ENCODE measurements around the gene CWC15. TPM values are rescaled to one million over a fixed set of nuclear protein-coding genes. Genes with fewer than 3 reads are reported as not detected.
"Not testable (repeated sequence)": the region's sequence is repeated elsewhere in the genome, so short reads cannot be mapped to it uniquely, and the experiment has no call there.

The CWC15 gene
- total and polyA plus RNA-seq, 3 experiments from 2014 or later = 60.3 to 100 (median 96.6) TPM

DNA sequence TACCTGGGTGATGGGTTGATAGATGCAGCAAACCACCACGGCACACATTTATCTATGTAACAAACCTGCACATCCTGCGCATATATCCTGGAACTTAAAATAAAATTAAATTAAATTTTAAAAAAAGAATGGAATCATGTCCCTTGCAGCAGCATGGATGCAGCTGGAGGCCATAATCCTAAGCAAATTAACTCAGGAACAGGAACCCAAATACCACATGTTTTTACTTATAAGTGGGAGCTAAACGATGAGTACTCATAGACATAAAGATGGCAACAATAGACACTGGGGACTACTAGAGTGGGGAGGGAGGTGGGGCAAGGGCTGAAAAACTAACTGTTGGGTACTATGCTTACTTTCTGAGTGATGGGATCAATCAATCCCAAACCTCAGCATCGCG is 40.9 kb downstream of the CWC15 start:
- DNase-seq = no peak
- Mint-ChIP-seq H3K9me3 (no peaks in the 10 kb centered on the region), H3K27ac (no peak overlapping the region), H3K4me3 (no peak overlapping the region), H3K27me3 (peaks cover 7 to 21% of the 10 kb centered on the region in 2 donors), H3K4me1 (peaks cover 20 to 26% (median 21%) of the 10 kb centered on the region in 3 donors), H3K36me3 (peaks cover 0 to 9% (median 2%) of the 10 kb centered on the region in 3 donors)
- H3K4me3 ChIP-seq (ENCODE audit: low read length) = no peak overlapping the region
- ChIA-PET CTCF (interaction anchor here (1.2 kb wide), 1 partner anchor 9 kb away, joined by 3 read pairs; no protein-coding TSS in a partner anchor), POLR2A (no interaction called here)
- H3K4me1 ChIP-seq (ENCODE audit: insufficient read depth, low read length) = peaks cover 44% of the 10 kb centered on the region
- no peak overlapping the region for H3K27ac ChIP-seq (ENCODE audit: low read depth, low read length)
- H3K9me3 ChIP-seq (ENCODE audit: low read length) = no peaks in the 10 kb centered on the region
- H3K36me3 ChIP-seq (ENCODE audit: insufficient read depth, low read length) = no peaks in the 10 kb centered on the region
- H3K27me3 ChIP-seq (ENCODE audit: insufficient read depth, low read length, poor library complexity, severe bottlenecking) = no peaks in the 10 kb centered on the region

DNA sequence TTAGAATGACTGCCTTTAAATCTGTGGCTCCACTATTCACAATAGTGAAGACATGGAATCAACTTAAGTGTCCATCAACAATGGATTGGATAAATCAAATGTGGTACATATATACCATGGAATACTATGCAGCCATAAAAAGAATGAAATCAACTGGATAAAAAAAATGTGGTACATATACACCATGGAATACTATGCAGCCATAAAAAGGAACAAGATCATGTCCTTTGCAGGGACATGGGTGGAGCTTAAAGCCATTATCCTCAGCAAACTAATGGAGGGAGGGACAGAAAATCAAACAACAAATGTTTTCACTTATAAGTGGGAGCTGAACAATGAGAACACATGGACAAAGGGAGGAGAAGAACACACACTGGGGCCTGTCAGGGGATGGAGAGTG is 41.3 kb downstream of the CWC15 start:
- H3K9me3 Mint-ChIP-seq; H3K27ac ChIP-seq (ENCODE audit: low read depth, low read length); H3K9me3 ChIP-seq (ENCODE audit: low read length); H3K4me3 Mint-ChIP-seq; H3K36me3 Mint-ChIP-seq; DNase-seq; H3K36me3 ChIP-seq (ENCODE audit: insufficient read depth, low read length); POLR2A ChIA-PET; H3K4me3 ChIP-seq (ENCODE audit: low read length); H3K27ac Mint-ChIP-seq; H3K27me3 ChIP-seq (ENCODE audit: insufficient read depth, low read length, poor library complexity, severe bottlenecking): not testable (repeated sequence)
- CTCF ChIA-PET = interaction anchor here (1.2 kb wide), 1 partner anchor 10 kb away, joined by 3 read pairs; no protein-coding TSS in a partner anchor
- H3K4me1 ChIP-seq (ENCODE audit: insufficient read depth, low read length) = peaks cover 44% of the 10 kb centered on the region
- Mint-ChIP-seq H3K27me3 (peaks cover 7 to 21% of the 10 kb centered on the region in 2 donors), H3K4me1 (peaks cover 20 to 26% (median 21%) of the 10 kb centered on the region in 3 donors)

DNA sequence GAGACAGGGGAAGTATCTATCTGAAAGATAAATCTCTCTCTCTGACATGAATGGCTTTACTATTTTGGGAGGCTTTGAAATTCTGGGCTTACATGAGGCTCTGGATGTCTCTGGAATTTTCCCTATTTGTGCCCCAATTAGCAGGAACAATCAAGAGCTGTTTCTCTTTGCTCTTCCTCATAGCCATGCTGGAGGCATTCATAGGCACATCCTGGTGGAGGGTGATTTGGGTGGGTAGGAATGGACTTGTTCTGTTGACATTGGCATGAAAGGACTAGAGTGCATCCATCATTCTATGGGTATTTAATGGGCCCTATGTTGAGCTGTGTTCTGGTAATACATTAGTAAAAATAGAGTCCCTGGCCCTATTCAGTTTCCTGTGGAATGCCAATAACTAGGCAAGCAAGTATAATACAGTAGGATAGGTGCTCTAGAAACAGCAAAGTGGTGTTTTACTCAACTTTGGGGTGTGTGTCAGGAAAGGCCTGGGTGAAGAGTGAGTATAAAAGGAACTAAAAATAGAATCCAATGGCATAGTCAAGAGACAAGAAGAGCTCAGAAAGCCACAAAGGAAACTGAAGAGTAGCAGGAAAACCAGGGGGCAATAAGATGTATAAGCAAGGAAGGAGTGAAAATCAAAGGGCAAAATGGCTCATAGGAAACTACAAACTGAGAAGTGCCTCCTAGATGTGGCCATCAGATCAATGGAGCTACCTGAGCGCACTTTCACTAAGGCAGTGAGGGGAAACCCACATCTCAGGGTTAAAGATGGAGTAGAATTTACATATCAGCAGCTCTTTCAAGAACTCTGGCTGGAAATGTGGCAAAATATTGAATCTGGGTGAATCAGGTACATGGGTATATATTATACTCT is 45.0 kb downstream of the CWC15 start:
- H3K27me3 ChIP-seq (ENCODE audit: insufficient read depth, low read length, poor library complexity, severe bottlenecking) = no peaks in the 10 kb centered on the region
- H3K36me3 ChIP-seq (ENCODE audit: insufficient read depth, low read length) = no peaks in the 10 kb centered on the region
- Mint-ChIP-seq H3K27me3 (peaks cover 7 to 21% of the 10 kb centered on the region in 2 donors), H3K36me3 (peaks cover 0 to 19% (median 2%) of the 10 kb centered on the region in 3 donors), H3K4me3 (no peak overlapping the region), H3K4me1 (peaks cover 24 to 42% (median 29%) of the 10 kb centered on the region in 3 donors), H3K27ac (peak overlapping the region in 1 of 8 donors; percentile 3), H3K9me3 (peaks cover 0 to 6% (median 0%) of the 10 kb centered on the region in 5 donors)
- no peaks in the 10 kb centered on the region for H3K9me3 ChIP-seq (ENCODE audit: low read length)
- ChIA-PET CTCF (no interaction called here), POLR2A (interaction anchor here (0.5 kb wide), 1 partner anchor 1731 kb away, joined by 3 read pairs; no protein-coding TSS in a partner anchor)
- H3K27ac ChIP-seq (ENCODE audit: low read depth, low read length) = no peak overlapping the region
- peaks cover 44% of the 10 kb centered on the region for H3K4me1 ChIP-seq (ENCODE audit: insufficient read depth, low read length)
- DNase-seq = no peak
- H3K4me3 ChIP-seq (ENCODE audit: low read length) = no peak overlapping the region

DNA sequence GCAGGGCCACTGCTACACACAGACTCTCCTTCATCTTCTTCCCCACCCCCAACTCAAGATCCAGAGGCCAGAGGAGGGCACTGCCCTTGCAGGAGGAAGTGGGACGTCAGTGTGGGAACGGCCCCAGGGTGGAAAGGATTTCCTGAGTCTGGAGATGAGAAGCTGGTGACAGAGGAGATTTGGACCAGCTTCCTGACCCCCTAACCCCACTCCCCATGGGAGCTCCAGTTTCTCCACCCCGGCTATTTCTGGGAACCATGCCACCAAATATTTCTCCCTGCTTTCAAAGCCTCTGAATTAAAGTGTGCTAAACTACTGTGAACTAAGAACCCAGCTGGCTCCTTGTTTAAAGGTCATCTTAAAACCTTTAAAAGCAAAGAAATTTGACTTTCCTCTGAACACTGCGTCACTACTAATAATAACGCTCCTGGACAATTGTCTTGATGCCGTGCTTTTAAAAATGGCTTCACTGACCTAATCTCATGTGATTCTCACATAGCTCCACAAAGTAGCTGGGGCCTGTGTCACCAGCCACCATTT is 46.6 kb downstream of the CWC15 start:
- no peak overlapping the region for H3K27ac ChIP-seq (ENCODE audit: low read depth, low read length)

DNA sequence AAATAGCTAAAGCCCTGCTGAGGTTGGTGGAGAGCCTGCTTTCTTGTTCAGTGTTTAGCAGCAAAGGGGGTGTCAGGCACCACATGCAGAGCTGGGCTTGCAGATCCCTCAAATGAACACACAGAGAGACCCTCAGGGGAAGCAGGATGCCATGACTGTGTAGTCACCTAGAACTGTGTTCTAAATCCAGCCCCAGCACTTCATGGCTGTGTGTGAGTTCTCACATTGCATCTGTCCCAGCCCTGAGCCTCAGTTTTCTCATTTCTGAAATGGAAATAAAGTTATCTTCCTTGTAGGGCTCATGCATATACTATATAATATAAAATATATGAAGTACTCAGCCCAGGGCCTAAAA is 47.1 kb downstream of the CWC15 start:
- Histone ChIP-seq H3K27ac (ENCODE audit: low read depth, low read length) (no peak overlapping the region), H3K4me1 (ENCODE audit: insufficient read depth, low read length) (peaks cover 39% of the 10 kb centered on the region), H3K36me3 (ENCODE audit: insufficient read depth, low read length) (no peaks in the 10 kb centered on the region), H3K4me3 (ENCODE audit: low read length) (no peak overlapping the region), H3K9me3 (ENCODE audit: low read length) (no peaks in the 10 kb centered on the region), H3K27me3 (ENCODE audit: insufficient read depth, low read length, poor library complexity, severe bottlenecking) (no peaks in the 10 kb centered on the region)
- ChIA-PET POLR2A (no interaction called here), CTCF (interaction anchor here (0.6 to 2.3 kb wide), 3 partner anchors 9 to 408 kb away, joined by 3 to 6 read pairs (median 3); no protein-coding TSS in a partner anchor)
- no peak for DNase-seq
- H3K27ac Mint-ChIP-seq = peak overlapping the region in 6 of 8 donors; percentile 67 to 96 (median 88)
- H3K4me3 Mint-ChIP-seq = no peak overlapping the region
- H3K27me3 Mint-ChIP-seq = peaks cover 7 to 27% of the 10 kb centered on the region in 2 donors
- H3K4me1 Mint-ChIP-seq = peaks cover 24 to 44% (median 32%) of the 10 kb centered on the region in 3 donors
- H3K36me3 Mint-ChIP-seq = peaks cover 0 to 25% (median 3%) of the 10 kb centered on the region in 3 donors
- peaks cover 0 to 8% (median 0%) of the 10 kb centered on the region in 5 donors for H3K9me3 Mint-ChIP-seq

More for the DNA sequence above, 46.6 kb downstream of the CWC15 start:
- H3K9me3 ChIP-seq (ENCODE audit: low read length) = no peaks in the 10 kb centered on the region
- H3K27me3 ChIP-seq (ENCODE audit: insufficient read depth, low read length, poor library complexity, severe bottlenecking) = no peaks in the 10 kb centered on the region
- no peak overlapping the region for H3K4me3 ChIP-seq (ENCODE audit: low read length)
- H3K4me1 ChIP-seq (ENCODE audit: insufficient read depth, low read length) = peaks cover 39% of the 10 kb centered on the region
- Mint-ChIP-seq H3K4me1 (peaks cover 24 to 44% (median 32%) of the 10 kb centered on the region in 3 donors), H3K27ac (peak overlapping the region in 2 of 8 donors; percentile 30 to 78), H3K4me3 (no peak overlapping the region), H3K9me3 (peaks cover 0 to 6% (median 0%) of the 10 kb centered on the region in 5 donors), H3K36me3 (peaks cover 0 to 20% (median 3%) of the 10 kb centered on the region in 3 donors), H3K27me3 (peaks cover 7 to 21% of the 10 kb centered on the region in 2 donors)
- CTCF ChIA-PET = interaction anchor here (1.3 to 2.3 kb wide), 2 partner anchors 8 to 10 kb away, joined by 4 to 6 read pairs; no protein-coding TSS in a partner anchor
- DNase-seq = no peak
- H3K36me3 ChIP-seq (ENCODE audit: insufficient read depth, low read length) = no peaks in the 10 kb centered on the region
- POLR2A ChIA-PET = interaction anchor here (0.7 kb wide), 1 partner anchor 246 kb away, joined by 3 read pairs; no protein-coding TSS in a partner anchor

DNA sequence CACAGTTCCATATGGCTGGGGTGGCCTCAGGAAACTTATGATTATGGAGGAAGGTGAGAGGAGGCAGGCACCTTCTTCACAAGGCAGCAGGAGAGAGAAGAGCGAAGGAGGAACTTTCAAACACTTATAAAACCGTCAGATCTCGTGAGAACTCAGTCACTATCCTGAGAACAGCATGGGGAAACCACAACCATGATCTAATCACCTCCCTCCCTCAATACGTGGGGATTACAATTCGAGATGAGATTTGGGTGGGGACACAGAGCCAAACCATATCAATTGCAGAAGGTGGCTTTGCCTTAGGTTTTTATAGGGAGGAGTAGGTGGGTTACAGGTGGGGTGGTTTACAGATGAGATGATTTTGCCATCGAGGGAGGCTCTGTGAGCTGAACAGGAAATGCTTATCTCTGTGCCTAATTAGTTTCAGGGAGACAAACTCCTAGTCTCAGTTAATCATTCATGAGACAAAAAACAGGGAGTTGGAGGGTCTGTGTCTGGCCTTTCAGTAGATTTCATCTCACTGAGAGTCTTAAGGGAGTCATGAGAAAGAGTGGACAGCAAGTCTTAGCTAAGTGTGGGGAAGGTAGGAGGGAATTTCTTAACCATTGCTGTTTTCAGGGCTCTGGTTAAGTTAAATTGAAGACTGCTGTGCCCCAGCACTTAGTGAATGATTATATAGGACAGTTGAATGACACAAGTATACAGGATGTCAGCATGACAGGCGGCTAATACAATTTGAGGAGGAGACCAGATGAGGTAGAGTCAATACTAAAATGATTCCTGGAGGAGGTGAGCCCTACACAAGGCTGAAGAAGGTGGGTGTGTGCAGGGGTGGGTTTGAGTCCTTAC is 47.7 kb downstream of the CWC15 start:
- peaks cover 24 to 44% (median 32%) of the 10 kb centered on the region in 3 donors for H3K4me1 Mint-ChIP-seq
- no peak for DNase-seq
- H3K36me3 Mint-ChIP-seq = peaks cover 0 to 30% (median 3%) of the 10 kb centered on the region in 3 donors
- no peaks in the 10 kb centered on the region for H3K36me3 ChIP-seq (ENCODE audit: insufficient read depth, low read length)
- H3K9me3 Mint-ChIP-seq = peaks cover 0 to 8% (median 0%) of the 10 kb centered on the region in 5 donors
- no peak overlapping the region for H3K27ac ChIP-seq (ENCODE audit: low read depth, low read length)
- H3K4me3 ChIP-seq (ENCODE audit: low read length) = peak overlapping the region; percentile 33
- no peaks in the 10 kb centered on the region for H3K9me3 ChIP-seq (ENCODE audit: low read length)
- H3K27me3 ChIP-seq (ENCODE audit: insufficient read depth, low read length, poor library complexity, severe bottlenecking) = no peaks in the 10 kb centered on the region
- peaks cover 7 to 27% of the 10 kb centered on the region in 2 donors for H3K27me3 Mint-ChIP-seq
- peak overlapping the region in 6 of 7 donors; percentile 23 to 75 (median 66) for H3K4me3 Mint-ChIP-seq
- peaks cover 39% of the 10 kb centered on the region for H3K4me1 ChIP-seq (ENCODE audit: insufficient read depth, low read length)
- POLR2A ChIA-PET = interaction anchor here (1.4 to 1.8 kb wide), 3 partner anchors 48 to 165 kb away, joined by 5 to 15 read pairs (median 9); partner anchors contain the start of genes CWC15, ENDOD1, KDM4D and SRSF8
- H3K27ac Mint-ChIP-seq = peak overlapping the region; percentile 67 to 98 (median 88)
- CTCF ChIA-PET = interaction anchor here (0.6 to 2.3 kb wide), 3 partner anchors 9 to 407 kb away, joined by 3 to 6 read pairs (median 3); no protein-coding TSS in a partner anchor

DNA sequence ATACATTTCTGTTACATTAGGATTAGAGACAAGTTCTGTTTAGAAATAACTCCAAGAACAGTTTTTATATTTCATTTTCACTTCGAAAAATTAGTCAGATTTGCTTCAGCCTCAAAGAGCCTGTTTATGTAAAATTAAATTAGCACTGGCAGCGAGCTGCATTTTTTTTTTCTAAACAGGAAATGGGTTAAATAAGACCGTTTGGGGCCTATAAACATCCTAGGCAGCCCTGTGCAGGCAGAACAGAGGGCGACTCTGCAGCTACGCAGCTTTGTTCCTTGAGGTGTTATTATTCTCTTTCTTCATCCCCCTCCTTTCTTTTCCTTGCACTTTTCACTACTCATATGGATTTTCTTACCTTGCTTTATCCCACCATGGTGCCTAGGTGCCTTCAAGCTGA is 48.7 kb downstream of the CWC15 start:
- Mint-ChIP-seq H3K4me3 (peak overlapping the region in 6 of 7 donors; percentile 42 to 78 (median 71)), H3K36me3 (peaks cover 0 to 36% (median 7%) of the 10 kb centered on the region in 3 donors), H3K27ac (peak overlapping the region; percentile 64 to 98 (median 94)), H3K4me1 (peaks cover 24 to 44% (median 32%) of the 10 kb centered on the region in 3 donors), H3K9me3 (peaks cover 0 to 8% (median 0%) of the 10 kb centered on the region in 5 donors), H3K27me3 (peaks cover 9 to 22% of the 10 kb centered on the region in 2 donors)
- peak in 3 of 5 donors; percentile 18 to 54 (median 44) for DNase-seq
- no peaks in the 10 kb centered on the region for H3K27me3 ChIP-seq (ENCODE audit: insufficient read depth, low read length, poor library complexity, severe bottlenecking)
- CTCF ChIA-PET = interaction anchor here (1.0 kb wide), 1 partner anchor 49 kb away, joined by 4 read pairs; the partner anchor contains the start of genes CWC15 and KDM4D
- H3K9me3 ChIP-seq (ENCODE audit: low read length) = no peaks in the 10 kb centered on the region
- no peaks in the 10 kb centered on the region for H3K36me3 ChIP-seq (ENCODE audit: insufficient read depth, low read length)
- peak overlapping the region; percentile 33 for H3K4me3 ChIP-seq (ENCODE audit: low read length)
- H3K27ac ChIP-seq (ENCODE audit: low read depth, low read length) = peak overlapping the region; percentile 43
- POLR2A ChIA-PET = interaction anchor here (1.0 to 1.8 kb wide), 6 partner anchors 49 to 1183 kb away, joined by 3 to 15 read pairs (median 4); partner anchors contain the start of genes C11orf54, CWC15, ENDOD1 and FAM76B
- peaks cover 39% of the 10 kb centered on the region for H3K4me1 ChIP-seq (ENCODE audit: insufficient read depth, low read length)

Measured in CD8-positive, alpha-beta memory T cell (primary cell).